ENCODE data around the gene CLIC4. TPM values are rescaled to one million over a fixed set of nuclear protein-coding genes. Genes with fewer than 3 reads are reported as not detected.

Gene CLIC4
- polyA plus RNA-seq, 3 donors, result 9.7 to 38.1 (median 24.6) TPM

DNA sequence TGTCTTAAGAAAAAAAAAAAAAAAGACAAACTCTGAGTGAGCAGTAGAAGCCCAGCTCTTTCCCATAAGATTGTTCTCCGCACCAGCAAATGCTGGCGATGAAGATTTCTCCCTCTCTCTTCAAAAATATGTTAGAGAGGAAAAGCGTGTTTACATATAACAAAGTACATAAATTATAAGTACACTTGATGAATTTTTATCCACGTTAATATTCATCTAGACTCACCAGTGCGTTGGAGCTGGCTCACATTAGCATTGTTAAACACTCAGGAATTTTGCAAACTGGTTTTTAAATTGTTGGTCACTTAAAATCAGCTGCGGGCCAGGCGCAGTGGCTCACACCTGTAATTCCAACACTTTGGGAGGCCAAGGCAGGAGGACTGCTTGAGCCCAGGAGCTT lies 128.8 kb downstream of the CLIC4 start:
- H3K4me1 ChIP-seq (ENCODE audit: control insufficient read depth in 1 of 2, insufficient read depth in 2 of 2, low read length in 2 of 2), result peaks cover 33% of the 10 kb centered on the region in 2 donors
- Mint-ChIP-seq H3K27me3 (ENCODE audit: low read depth in 3 of 3) (peaks cover 24 to 31% (median 27%) of the 10 kb centered on the region in 3 donors), H3K27ac (no peak overlapping the region), H3K4me3 (no peak overlapping the region), H3K4me1 (peaks cover 35% of the 10 kb centered on the region), H3K9me3 (peaks cover 0 to 4% (median 0%) of the 10 kb centered on the region in 7 donors), H3K36me3 (no peaks in the 10 kb centered on the region)
- no peaks in the 10 kb centered on the region for H3K36me3 ChIP-seq (replicated peaks in 1 of 2; ENCODE audit: control insufficient read depth in 1 of 2, insufficient read depth in 2 of 2, low read length in 2 of 2)
- intact Hi-C loops (cut with micrococcal nuclease), result no loop called here
- H2AFZ ChIP-seq (ENCODE audit: insufficient read depth, low read depth, low read length, poor library complexity, severe bottlenecking), result no peak overlapping the region
- H3K27ac ChIP-seq (ENCODE audit: low read depth in 1 of 2, low read length in 2 of 2), result no peak overlapping the region
- no peak overlapping the region for H3K4me3 ChIP-seq (replicated peaks in 1 of 3; ENCODE audit: low read depth in 2 of 3, low read length in 3 of 3)
- no peak overlapping the region for H3K9ac ChIP-seq (ENCODE audit: insufficient read depth, low read length, poor library complexity, severe bottlenecking)
- H3K79me2 ChIP-seq (ENCODE audit: insufficient read depth, low read length), result no peaks in the 10 kb centered on the region
- 100% methylated on average over 2 of the region's 7 CpGs for WGBS (ENCODE audit: insufficient coverage)
- H4K20me1 ChIP-seq (ENCODE audit: insufficient read depth, low read length), result no peaks in the 10 kb centered on the region
- H3K9me3 ChIP-seq (replicated peaks in 1 of 2; ENCODE audit: control insufficient read depth in 1 of 2, insufficient read depth in 1 of 2, low read length in 2 of 2), result no peaks in the 10 kb centered on the region
- H3K4me2 ChIP-seq (replicated peaks; ENCODE audit: extremely low read depth, low read length, poor library complexity, severe bottlenecking), result no peak overlapping the region
- TF ChIP-seq, protein P1, sequence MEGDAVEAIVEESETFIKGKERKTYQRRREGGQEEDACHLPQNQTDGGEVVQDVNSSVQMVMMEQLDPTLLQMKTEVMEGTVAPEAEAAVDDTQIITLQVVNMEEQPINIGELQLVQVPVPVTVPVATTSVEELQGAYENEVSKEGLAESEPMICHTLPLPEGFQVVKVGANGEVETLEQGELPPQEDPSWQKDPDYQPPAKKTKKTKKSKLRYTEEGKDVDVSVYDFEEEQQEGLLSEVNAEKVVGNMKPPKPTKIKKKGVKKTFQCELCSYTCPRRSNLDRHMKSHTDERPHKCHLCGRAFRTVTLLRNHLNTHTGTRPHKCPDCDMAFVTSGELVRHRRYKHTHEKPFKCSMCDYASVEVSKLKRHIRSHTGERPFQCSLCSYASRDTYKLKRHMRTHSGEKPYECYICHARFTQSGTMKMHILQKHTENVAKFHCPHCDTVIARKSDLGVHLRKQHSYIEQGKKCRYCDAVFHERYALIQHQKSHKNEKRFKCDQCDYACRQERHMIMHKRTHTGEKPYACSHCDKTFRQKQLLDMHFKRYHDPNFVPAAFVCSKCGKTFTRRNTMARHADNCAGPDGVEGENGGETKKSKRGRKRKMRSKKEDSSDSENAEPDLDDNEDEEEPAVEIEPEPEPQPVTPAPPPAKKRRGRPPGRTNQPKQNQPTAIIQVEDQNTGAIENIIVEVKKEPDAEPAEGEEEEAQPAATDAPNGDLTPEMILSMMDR (IDR thresholded peaks at IDR 0.05), result no peak
- peaks cover 0 to 17% of the 10 kb centered on the region in 2 donors for H3K27me3 ChIP-seq (ENCODE audit: control insufficient read depth in 2 of 2, insufficient read depth in 2 of 2, low read length in 2 of 2)
- DNase-seq, result no peak

DNA sequence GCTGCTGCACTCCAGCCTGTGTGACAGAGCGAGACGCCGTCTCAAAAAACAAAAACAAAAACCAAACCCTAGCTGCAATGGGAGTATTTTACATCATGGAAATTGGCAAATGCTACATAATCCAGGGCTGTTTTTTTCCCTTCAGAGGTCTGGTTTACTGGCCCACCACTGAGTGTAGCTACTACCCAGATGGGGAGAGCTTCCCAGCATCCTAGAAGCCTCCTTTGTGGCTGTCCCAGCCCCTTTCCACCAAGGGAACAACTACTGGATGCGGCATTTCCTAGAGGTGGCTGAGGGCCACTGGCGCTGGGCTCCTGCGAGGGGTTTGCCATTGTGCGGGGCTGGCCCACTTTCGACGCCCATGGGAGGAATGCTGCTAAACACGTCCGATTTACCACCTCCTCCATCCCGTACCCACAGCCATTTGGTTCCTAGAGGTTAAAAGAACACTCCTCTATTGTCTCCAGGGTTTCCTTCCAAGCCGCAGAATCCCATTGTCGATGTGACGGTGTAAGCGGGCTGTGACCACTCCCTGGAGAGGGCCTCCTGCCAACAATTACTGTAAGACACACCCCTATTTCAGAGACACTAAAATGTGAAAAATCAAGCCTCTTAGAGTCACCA lies 129.5 kb downstream of the CLIC4 start:
- H3K4me1 Mint-ChIP-seq, result peaks cover 33% of the 10 kb centered on the region
- H3K36me3 Mint-ChIP-seq, result no peaks in the 10 kb centered on the region
- DNase-seq, result no peak
- H3K4me3 Mint-ChIP-seq, result no peak overlapping the region
- no peaks in the 10 kb centered on the region for H3K36me3 ChIP-seq (replicated peaks in 1 of 2; ENCODE audit: control insufficient read depth in 1 of 2, insufficient read depth in 2 of 2, low read length in 2 of 2)
- no peak overlapping the region for H2AFZ ChIP-seq (ENCODE audit: insufficient read depth, low read depth, low read length, poor library complexity, severe bottlenecking)
- peaks cover 0 to 17% of the 10 kb centered on the region in 2 donors for H3K27me3 ChIP-seq (ENCODE audit: control insufficient read depth in 2 of 2, insufficient read depth in 2 of 2, low read length in 2 of 2)
- H3K4me3 ChIP-seq (replicated peaks in 1 of 3; ENCODE audit: low read depth in 2 of 3, low read length in 3 of 3), result no peak overlapping the region
- 85% methylated on average over 4 of the region's 16 CpGs for WGBS (ENCODE audit: insufficient coverage)
- peaks cover 0 to 4% (median 0%) of the 10 kb centered on the region in 7 donors for H3K9me3 Mint-ChIP-seq
- TF ChIP-seq, protein P1 (IDR thresholded peaks at IDR 0.05), result no peak
- intact Hi-C loops (cut with micrococcal nuclease), result no loop called here
- peak overlapping the region in 1 of 7 donors; percentile 79 for H3K27ac Mint-ChIP-seq
- H3K27ac ChIP-seq (ENCODE audit: low read depth in 1 of 2, low read length in 2 of 2), result no peak overlapping the region
- peaks cover 19 to 27% (median 24%) of the 10 kb centered on the region in 3 donors for H3K27me3 Mint-ChIP-seq (ENCODE audit: low read depth in 3 of 3)
- H3K4me2 ChIP-seq (replicated peaks; ENCODE audit: extremely low read depth, low read length, poor library complexity, severe bottlenecking), result no peak overlapping the region
- no peaks in the 10 kb centered on the region for H4K20me1 ChIP-seq (ENCODE audit: insufficient read depth, low read length)
- peaks cover 33% of the 10 kb centered on the region in 2 donors for H3K4me1 ChIP-seq (ENCODE audit: control insufficient read depth in 1 of 2, insufficient read depth in 2 of 2, low read length in 2 of 2)
- H3K9me3 ChIP-seq (replicated peaks in 1 of 2; ENCODE audit: control insufficient read depth in 1 of 2, insufficient read depth in 1 of 2, low read length in 2 of 2), result no peaks in the 10 kb centered on the region
- no peak overlapping the region for H3K9ac ChIP-seq (ENCODE audit: insufficient read depth, low read length, poor library complexity, severe bottlenecking)
- no peaks in the 10 kb centered on the region for H3K79me2 ChIP-seq (ENCODE audit: insufficient read depth, low read length)
